Measurements from ENCODE around the gene THOC2. TPM values are rescaled to one million over a fixed set of nuclear protein-coding genes. Genes with fewer than 3 reads are reported as not detected.
"Not testable (repeated sequence)": the region's sequence is repeated elsewhere in the genome, so short reads cannot be mapped to it uniquely, and the experiment has no call there.

The THOC2 gene
- total and polyA plus RNA-seq, 12 donors: 30.0 to 106 (median 63.2) TPM

DNA sequence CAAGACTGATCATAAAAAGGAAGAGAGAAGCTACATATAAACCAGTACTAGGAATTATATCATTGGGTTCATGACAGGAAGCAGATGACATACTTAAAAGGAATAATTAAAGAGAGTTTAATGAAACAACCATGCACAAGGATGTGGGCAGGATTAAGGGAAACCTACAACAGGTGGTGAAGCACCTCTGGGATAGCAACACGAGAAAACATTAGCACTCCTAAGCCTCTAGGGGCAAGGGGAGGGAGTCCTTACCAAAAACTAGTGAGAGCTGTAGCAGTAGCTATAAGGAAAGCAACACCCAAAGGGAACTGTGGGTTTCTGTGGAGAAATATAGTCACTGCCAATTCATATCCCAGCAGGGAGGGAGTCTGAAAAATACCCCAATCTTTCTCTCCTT lies 7.2 kb upstream of the THOC2 start:
- WGBS, 4 donors: 13 to 58% (median 49%) methylated on average over 1 of the region's 1 CpG
- Histone ChIP-seq H3K36me3 (replicated peaks in 1 of 2) (no peaks in the 10 kb centered on the region), H3K4me3 (no peak overlapping the region)

DNA sequence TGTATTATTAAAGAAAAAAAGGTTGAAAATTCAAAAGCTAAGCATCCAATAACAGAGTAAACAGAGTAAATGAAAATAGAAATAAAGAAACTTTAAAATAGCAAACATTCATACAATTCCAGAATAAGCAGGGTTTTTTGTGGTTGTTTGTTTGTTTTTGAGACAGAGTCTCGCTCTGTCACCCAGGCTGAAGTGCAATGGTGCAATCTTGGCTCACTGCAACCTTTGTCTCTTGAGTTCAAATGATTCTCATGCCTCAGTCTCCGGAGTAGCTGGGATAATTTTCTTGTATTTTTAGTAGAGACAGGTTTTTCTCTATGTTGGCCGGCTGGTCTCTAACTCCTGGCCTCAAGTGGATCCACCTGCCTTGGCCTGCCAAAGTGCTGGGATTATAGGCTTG lies 6.6 kb upstream of the THOC2 start:
- no peak for DNase-seq
- no peak for TF ChIP-seq POLR2A (IDR thresholded peaks at IDR 0.05)
- TF ChIP-seq, protein P1, sequence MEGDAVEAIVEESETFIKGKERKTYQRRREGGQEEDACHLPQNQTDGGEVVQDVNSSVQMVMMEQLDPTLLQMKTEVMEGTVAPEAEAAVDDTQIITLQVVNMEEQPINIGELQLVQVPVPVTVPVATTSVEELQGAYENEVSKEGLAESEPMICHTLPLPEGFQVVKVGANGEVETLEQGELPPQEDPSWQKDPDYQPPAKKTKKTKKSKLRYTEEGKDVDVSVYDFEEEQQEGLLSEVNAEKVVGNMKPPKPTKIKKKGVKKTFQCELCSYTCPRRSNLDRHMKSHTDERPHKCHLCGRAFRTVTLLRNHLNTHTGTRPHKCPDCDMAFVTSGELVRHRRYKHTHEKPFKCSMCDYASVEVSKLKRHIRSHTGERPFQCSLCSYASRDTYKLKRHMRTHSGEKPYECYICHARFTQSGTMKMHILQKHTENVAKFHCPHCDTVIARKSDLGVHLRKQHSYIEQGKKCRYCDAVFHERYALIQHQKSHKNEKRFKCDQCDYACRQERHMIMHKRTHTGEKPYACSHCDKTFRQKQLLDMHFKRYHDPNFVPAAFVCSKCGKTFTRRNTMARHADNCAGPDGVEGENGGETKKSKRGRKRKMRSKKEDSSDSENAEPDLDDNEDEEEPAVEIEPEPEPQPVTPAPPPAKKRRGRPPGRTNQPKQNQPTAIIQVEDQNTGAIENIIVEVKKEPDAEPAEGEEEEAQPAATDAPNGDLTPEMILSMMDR (IDR thresholded peaks at IDR 0.05): no peak
- H3K27me3 ChIP-seq: no peaks in the 10 kb centered on the region
- intact Hi-C loops (cut with DNase I): no loop called here
- H3K9me3 ChIP-seq (replicated peaks in 1 of 3): no peaks in the 10 kb centered on the region
- H3K27ac ChIP-seq: no peak overlapping the region
- H3K4me1 ChIP-seq (replicated peaks in 1 of 2): no peaks in the 10 kb centered on the region
- H3K4me3 ChIP-seq: no peak overlapping the region
- no peaks in the 10 kb centered on the region for H3K36me3 ChIP-seq (replicated peaks in 1 of 2)
- 62 to 81% (median 76%) methylated on average over 3 of the region's 3 CpGs for WGBS, 4 donors

More for the DNA sequence above, 7.2 kb upstream of the THOC2 start:
- intact Hi-C loops (cut with DNase I): no loop called here
- Histone ChIP-seq H3K27me3 (no peaks in the 10 kb centered on the region), H3K9me3 (replicated peaks in 1 of 3) (no peaks in the 10 kb centered on the region), H3K27ac (no peak overlapping the region), H3K4me1 (replicated peaks in 1 of 2) (no peaks in the 10 kb centered on the region)
- TF ChIP-seq, protein P1 (IDR thresholded peaks at IDR 0.05): no peak
- TF ChIP-seq POLR2A (IDR thresholded peaks at IDR 0.05): no peak
- no peak for DNase-seq

DNA sequence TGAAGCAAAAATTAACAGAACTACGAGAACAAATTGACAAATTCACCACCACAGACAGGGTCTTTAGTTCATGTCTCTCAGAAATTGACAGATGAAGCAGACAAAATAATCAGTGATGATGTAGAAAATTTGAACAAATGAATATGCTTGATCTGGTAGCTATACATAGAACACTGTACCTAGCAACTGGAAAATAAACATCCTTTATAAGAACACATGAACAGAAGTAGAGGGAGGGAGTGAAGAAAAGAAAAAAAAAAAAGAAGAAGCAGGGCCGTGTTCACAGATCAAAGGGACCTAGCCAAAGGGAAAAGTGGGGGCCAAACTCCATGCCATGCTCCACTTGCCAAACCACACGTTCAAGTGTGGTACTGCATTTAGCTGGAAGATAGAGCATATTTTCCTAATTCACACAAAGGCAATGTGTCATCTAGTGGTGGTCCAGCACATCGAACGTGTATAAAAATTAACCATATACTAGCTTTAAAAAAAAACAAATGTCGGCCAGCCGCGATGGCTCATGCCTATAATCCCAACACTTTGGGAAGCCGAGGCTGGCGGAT lies 5.6 kb upstream of the THOC2 start:
- no peak overlapping the region for H3K4me3 ChIP-seq
- TF ChIP-seq, protein P1 (IDR thresholded peaks at IDR 0.05): no peak
- no peak for TF ChIP-seq POLR2A (IDR thresholded peaks at IDR 0.05)
- H3K9me3 ChIP-seq (replicated peaks in 1 of 3): no peaks in the 10 kb centered on the region
- no peak overlapping the region for H3K27ac ChIP-seq
- intact Hi-C loops (cut with DNase I): no loop called here
- WGBS, 4 donors: 50 to 77% (median 71%) methylated on average over 5 to 10 of the region's 10 CpGs
- H3K27me3 ChIP-seq: no peaks in the 10 kb centered on the region
- DNase-seq: no peak
- H3K36me3 ChIP-seq (replicated peaks in 1 of 2): no peaks in the 10 kb centered on the region
- no peaks in the 10 kb centered on the region for H3K4me1 ChIP-seq (replicated peaks in 1 of 2)

DNA sequence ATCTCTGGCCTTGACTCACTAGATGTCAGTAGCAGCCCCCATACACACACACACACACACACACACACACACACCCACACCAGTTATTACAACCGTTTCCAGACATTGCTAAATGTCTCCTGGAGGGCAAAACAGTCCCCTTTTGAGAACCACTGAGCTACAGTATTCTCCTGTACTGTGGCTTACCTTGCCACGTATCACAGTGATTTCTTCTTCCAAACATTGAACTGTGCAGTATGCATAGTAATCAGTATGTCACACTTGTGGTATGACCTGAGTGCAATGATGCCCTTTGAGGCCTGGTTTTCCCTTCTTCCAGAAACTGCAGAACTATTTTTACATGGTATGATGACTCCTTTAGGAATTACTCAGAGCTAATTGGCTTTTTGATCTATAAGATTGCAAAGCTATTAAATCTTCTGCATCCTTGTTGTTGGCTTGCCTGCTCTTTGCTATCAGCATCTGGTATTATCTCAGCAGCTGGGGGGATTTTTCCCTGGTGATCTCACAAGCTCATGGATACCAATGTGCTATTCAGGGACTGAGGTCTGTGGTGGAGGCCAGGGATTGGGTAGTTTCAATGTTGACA lies 3.6 kb upstream of the THOC2 start:
- H3K4me3 ChIP-seq: no peak overlapping the region
- H3K36me3 ChIP-seq (replicated peaks in 1 of 2): no peaks in the 10 kb centered on the region
- no peaks in the 10 kb centered on the region for H3K4me1 ChIP-seq (replicated peaks in 1 of 2)
- DNase-seq: no peak
- 36 to 63% (median 48%) methylated on average over 2 of the region's 2 CpGs for WGBS, 4 donors
- intact Hi-C loops (cut with DNase I): no loop called here
- H3K27ac ChIP-seq: no peak overlapping the region
- H3K9me3 ChIP-seq (replicated peaks in 1 of 3): no peaks in the 10 kb centered on the region
- TF ChIP-seq, protein P1 (IDR thresholded peaks at IDR 0.05): no peak
- TF ChIP-seq POLR2A (IDR thresholded peaks at IDR 0.05): no peak
- no peaks in the 10 kb centered on the region for H3K27me3 ChIP-seq

DNA sequence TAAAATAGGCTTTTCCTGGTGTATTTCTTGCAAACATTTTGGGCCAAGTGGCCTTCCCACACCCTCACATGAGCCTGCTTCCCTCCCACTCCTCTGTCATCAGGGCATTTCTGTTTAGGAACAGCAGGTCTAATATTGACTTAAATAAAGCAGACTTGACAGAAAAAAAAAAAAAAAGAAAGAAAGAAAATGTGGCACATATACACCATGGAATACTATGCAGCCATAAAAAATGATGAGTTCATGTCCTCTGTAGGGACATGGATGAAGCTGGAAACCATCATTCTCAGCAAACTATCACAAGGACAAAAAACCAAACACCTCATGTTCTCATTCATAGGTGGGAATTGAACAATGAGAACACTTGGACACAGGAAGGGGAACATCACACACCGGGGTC lies 2.3 kb upstream of the THOC2 start:
- H3K4me1 ChIP-seq (replicated peaks in 1 of 2); intact Hi-C loops (cut with DNase I); H3K27me3 ChIP-seq; DNase-seq; H3K27ac ChIP-seq; H3K36me3 ChIP-seq (replicated peaks in 1 of 2); H3K9me3 ChIP-seq (replicated peaks in 1 of 3); H3K4me3 ChIP-seq: not testable (repeated sequence)
- no CpG with 5 or more reads among the region's 1 CpG for whole genome bisulfite sequencing, 4 donors

DNA sequence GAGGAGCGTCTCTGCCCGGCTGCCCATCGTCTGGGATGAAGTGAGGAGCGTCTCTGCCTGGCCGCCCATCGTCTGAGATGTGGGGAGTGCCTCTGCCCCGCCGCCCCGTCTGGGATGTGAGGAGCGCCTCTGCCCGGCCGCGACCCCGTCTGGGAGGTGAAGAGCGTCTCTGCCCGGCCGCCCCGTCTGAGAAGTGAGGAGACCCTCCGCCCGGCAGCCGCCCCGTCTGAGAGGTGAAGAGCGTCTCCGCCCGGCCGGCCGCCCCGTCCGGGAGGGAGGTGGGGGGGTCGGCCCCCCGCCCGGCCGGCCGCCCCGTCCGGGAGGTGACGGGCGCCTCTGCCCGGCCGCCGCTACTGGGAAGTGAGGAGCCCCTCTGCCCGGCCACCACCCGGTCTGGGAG lies 1.2 kb upstream of the THOC2 start:
- H3K4me1 ChIP-seq (replicated peaks in 1 of 2); H3K36me3 ChIP-seq (replicated peaks in 1 of 2); intact Hi-C loops (cut with DNase I); H3K27ac ChIP-seq; H3K9me3 ChIP-seq (replicated peaks in 1 of 3); H3K27me3 ChIP-seq; H3K4me3 ChIP-seq; DNase-seq: not testable (repeated sequence)
- 90 to 96% (median 91%) methylated on average over 23 to 35 of the region's 43 CpGs; no CpG with 5 or more reads in 1 of the 4 donors for WGBS, 4 donors

Measured in adrenal gland (tissue), 12 donors.